ENCODE results near the gene PKMYT1.
A peak's percentile ranks its signal among the peaks of the same experiment; 100 is the strongest.

The PKMYT1 gene

DNA sequence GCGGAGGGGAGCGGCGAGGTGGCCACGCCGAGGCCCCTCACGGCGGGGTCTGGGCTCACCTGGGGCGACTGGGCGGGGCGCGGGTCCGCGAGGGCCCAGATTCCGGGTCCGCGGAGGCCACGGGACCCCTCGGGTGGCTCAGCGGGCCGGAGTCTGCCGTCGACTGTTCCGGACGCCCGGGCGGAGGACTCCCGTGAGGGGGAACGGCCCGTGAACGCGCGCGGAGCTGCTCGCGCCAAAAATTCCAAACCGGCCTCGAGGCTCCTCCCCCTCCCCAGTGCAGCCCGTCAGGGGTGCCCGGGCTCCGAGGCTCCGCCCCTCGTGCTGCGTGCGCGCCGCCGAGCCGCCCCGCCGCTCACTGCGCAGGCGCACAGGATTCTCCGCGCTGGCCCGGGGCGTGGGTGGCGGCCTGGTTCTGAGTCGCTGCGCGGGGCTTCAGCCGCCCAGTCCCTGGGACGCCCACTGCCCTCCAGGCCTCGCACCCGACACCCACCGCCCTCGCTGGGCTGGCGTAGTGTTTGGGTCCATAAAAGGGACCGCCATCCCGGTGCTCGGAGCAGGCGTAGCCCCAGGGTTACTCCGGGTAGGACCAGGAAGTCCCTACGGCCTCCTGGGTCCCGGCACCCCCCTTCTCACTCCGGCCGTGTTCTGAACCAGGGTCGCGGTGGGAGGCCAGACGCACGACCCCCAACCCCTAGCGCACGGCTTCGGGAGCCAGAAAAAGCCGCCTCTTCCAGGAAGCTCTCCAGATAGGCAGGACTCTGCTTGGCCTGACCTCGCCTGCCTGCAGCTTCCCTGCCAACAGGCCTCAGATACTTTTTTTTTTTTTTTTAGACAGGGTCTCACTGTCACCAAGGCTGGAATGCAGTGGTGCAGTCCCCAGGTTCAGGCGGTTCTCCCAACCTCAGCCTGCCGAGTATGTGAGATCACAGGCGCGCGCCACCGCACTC, at the start of gene PKMYT1:
Gene PKMYT1, minus strand, starts transcription at position 220 of the 950 bp plus-strand sequence. CDS start 789 bp downstream, outside the sequence.
- DNase-seq (ENCODE audit: low read depth), result peak; percentile 82

DNA sequence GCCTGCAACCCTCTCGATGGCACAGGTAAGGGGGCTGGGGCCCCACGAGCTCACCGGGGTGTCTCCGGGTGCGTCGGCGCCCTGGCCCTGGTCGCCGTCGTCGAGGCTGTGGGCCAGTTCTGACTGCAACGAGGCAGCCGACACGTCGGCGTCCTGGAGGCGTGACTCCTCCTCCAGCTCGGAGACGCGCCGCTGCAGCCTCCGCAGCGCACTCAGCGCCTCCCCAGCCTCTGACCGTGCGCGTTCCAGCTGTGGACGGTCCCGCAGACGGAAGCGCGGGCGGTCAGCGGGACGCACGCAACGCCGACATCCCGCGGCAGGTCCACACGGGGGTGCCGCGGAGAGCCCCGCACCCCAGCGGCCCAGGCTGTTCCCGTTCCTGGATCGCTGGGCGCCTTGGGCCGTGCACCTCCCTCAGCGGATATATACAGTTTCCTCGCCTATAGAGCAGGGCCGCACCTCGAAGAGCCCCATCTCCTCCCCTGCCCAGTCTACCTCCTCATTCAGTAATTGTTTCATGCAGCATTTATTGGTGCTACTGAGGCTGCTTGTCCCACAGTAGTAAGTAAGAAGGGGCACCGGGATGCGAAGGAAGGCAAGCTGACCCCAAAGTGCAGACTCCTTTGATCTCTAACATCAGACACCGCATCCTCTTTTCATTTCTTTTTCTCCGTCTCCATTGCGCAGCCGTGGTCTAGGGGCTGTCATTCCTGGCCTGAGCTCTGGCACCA, 49.4 kb upstream of the PKMYT1 start:
- no peak for DNase-seq (ENCODE audit: low read depth)

DNA sequence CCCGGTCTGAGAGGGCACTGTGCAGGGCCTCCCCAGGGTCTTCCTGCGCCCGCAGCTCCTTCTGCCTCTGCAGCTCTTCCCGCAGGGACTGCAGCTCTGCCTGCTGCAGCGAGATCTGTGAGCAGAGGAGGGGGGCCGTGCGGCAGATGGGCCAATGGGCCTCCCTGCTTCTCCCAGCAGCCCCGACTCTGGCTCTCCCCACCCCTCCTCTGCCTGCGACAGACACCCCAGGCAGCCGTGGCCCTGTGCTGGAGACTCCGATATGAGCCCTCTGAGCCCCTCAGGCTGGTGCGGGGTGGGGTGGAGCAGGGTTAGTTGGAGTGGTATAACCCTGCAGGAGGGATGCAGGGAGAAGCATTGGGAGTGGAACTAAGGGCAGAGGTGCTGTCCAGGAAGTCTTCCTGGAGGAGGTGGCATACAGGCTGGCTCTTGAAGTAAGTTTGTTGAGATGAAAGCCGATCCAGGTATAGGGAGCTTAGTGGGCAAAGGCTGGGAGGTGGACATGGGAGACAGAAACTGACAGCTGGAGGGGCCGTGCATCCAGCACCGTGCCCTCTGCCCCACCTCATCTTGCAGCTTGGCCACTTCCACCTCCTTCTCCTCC, 48.6 kb upstream of the PKMYT1 start:
- no peak for DNase-seq (ENCODE audit: low read depth)

- peak; percentile 80 for DNase-seq (ENCODE audit: low read depth)
Measured at GRCh38 chr16:3027983-3028715, 47.9 kb upstream of the PKMYT1 start.

- no peak for DNase-seq (ENCODE audit: low read depth)
Measured at GRCh38 chr16:3027489-3027795, 47.2 kb upstream of the PKMYT1 start.

- no peak for DNase-seq (ENCODE audit: low read depth)
Measured at GRCh38 chr16:3026609-3027488, 46.6 kb upstream of the PKMYT1 start.

DNA sequence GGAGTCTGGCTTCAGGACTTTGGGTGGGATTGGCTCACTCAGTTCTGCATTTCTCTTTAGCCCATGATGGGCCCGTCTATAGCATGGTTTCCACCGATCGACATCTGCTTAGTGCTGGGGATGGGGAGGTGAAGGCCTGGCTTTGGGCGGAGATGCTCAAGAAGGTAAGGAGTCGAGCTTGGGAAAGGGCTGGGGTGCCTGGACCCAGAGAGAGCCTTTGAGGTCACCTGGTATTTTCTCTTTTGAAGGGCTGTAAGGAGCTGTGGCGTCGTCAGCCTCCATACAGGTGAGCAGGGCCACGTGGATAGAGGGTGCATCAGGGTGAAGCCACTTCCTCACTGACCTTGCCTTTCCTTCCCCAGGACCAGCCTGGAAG, 45.7 kb upstream of the PKMYT1 start:
- no peak for DNase-seq (ENCODE audit: low read depth)

- no peak for DNase-seq (ENCODE audit: low read depth)
Measured at GRCh38 chr16:3025032-3026002, 45.1 kb upstream of the PKMYT1 start.

DNA sequence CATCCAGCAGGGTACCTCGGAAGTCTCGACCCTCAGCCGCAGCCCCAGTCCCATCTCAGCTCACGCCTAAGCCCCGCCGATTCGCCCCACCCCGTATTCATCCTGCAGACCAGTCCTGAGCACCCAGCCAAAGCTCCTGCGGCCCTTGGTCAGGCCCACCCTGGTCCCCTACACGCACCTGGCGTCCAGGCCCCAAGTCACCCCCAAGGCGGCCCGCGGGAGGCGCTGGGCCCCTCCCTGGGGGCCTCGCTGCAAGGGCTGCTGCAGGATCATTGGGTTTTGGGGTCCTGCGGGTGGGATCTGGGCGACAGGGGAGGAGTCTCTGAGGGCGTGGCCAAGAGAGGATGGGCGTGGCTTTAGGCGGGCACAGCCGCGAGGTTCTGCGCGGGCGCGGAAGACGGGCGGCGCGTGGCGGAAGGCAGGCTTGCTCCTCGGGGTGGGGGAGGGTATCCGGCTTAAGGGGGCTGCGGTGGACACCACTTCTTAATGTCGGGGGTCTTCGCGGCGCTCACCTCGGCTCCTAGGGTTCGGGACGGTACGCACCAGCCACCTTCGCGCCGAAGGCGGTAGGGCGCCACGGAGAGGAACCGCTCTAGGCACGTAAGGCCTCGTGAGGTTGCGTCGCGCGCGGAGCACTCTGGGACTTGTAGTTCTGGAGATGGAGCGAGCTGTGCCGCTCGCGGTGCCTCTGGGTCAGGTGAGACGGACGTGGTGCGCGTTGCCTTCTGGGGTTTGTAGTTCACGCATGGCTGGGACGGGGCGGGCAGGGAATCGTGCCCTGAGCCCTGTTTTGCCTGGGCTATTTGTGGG, 43.6 kb upstream of the PKMYT1 start, which contains the start of the genes HCFC1R1 and THOC6:
Gene HCFC1R1, minus strand, starts transcription at position 274 of the 810 bp plus-strand sequence. Its CDS starts 1 bp downstream, at position 273.
Gene THOC6, plus strand, starts transcription at position 367 of the 810 bp plus-strand sequence. Its CDS starts 292 bp downstream, at position 659.
- DNase-seq (ENCODE audit: low read depth), result peak; percentile 88

DNA sequence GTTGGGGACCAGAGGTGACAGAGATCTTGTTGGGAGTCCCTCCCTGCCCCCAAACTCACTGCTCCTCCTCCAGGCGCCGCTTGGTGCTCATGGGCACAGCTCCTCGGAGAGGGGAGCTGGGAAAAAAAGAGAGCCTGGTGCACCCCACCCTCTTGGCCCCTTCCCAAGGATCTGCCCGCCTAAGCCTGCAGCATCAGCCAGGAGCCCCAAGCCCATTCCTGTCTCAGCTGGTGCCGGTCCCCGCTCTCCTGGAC, 43.1 kb upstream of the PKMYT1 start:
- DNase-seq (ENCODE audit: low read depth), result no peak

- no peak for DNase-seq (ENCODE audit: low read depth)
Measured at GRCh38 chr16:3022684-3023414, 42.6 kb upstream of the PKMYT1 start.

GRCh38 chr16:3022208-3022683, 42.0 kb upstream of the PKMYT1 start:
- DNase-seq (ENCODE audit: low read depth), result peak; percentile 79

DNA sequence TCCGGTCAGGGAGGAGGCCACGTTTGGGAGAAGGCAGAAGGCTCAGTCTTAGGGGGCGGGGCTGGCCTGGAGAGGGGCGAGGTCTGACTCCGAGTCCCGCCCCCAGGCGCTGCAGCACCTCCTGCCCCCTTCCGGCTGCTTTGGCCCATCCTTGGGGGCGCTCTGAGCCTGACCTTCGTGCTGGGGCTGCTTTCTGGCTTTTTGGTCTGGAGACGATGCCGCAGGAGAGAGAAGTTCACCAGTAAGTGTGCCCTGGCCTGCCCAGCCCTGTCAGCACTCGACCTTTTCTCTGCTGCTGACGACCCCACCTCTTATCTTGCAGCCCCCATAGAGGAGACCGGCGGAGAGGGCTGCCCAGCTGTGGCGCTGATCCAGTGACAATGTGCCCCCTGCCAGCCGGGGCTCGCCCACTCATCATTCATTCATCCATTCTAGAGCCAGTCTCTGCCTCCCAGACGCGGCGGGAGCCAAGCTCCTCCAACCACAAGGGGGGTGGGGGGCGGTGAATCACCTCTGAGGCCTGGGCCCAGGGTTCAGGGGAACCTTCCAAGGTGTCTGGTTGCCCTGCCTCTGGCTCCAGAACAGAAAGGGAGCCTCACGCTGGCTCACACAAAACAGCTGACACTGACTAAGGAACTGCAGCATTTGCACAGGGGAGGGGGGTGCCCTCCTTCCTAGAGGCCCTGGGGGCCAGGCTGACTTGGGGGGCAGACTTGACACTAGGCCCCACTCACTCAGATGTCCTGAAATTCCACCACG, 41.4 kb upstream of the PKMYT1 start:
- peak; percentile 49 for DNase-seq (ENCODE audit: low read depth)

GRCh38 chr16:3020604-3021448, 40.6 kb upstream of the PKMYT1 start:
- peak; percentile 35 for DNase-seq (ENCODE audit: low read depth)

DNA sequence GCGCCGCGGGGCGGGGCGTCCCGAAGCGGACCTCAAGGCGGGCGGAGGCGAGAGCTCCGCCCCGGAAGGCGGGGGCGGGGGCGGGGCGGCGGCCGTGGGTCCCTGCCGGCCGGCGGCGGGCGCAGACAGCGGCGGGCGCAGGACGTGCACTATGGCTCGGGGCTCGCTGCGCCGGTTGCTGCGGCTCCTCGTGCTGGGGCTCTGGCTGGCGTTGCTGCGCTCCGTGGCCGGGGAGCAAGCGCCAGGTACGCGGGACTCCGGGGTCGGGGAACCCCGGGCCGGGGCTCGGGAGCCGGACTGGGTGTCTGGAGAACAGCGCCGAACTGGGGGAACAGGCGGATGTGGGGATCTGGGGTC, 40.0 kb upstream of the PKMYT1 start, which contains the start of gene TNFRSF12A:
Gene TNFRSF12A, plus strand, starts transcription at position 122 of the 357 bp plus-strand sequence. Its CDS starts 30 bp downstream, at position 152.
- DNase-seq (ENCODE audit: low read depth), result peak; percentile 24

GRCh38 chr16:3019594-3020246, 39.5 kb upstream of the PKMYT1 start:
- no peak for DNase-seq (ENCODE audit: low read depth)

Data from stimulated activated CD8-positive, alpha-beta memory T cell treated with anti-CD3 and anti-CD28 coated beads, Interleukin-15, amount 100 ng/mL, for 1 hour (primary cell).